Ureter (tissue), 1 donor: ENCODE data around the gene FGF8. TPM values are rescaled to one million over a fixed set of nuclear protein-coding genes. Genes with fewer than 3 reads are reported as not detected.

Experiments used
- DNase-seq: peaks from one replicate; pipeline ENCODE4 v3.0.0-alpha.2; 2020; ENCODE audit warnings: low spot score
- total RNA-seq: library from RNA; stranded (reverse); gene quantifications from one replicate; pipeline ENCODE4 v1.2.4, GENCODE V29; 2023
- donor health status: DM: yes; HTN: yes; CAD: no.

The FGF8 gene
- total RNA-seq, 1 donor from 2014 or later = not detected

- DNase-seq = no peak
Observed at GRCh38 chr10:101769541-101770180, 6.3 kb downstream of the FGF8 start.

GRCh38 chr10:101768791-101769170, 7.1 kb downstream of the FGF8 start:
- no peak for DNase-seq

DNA sequence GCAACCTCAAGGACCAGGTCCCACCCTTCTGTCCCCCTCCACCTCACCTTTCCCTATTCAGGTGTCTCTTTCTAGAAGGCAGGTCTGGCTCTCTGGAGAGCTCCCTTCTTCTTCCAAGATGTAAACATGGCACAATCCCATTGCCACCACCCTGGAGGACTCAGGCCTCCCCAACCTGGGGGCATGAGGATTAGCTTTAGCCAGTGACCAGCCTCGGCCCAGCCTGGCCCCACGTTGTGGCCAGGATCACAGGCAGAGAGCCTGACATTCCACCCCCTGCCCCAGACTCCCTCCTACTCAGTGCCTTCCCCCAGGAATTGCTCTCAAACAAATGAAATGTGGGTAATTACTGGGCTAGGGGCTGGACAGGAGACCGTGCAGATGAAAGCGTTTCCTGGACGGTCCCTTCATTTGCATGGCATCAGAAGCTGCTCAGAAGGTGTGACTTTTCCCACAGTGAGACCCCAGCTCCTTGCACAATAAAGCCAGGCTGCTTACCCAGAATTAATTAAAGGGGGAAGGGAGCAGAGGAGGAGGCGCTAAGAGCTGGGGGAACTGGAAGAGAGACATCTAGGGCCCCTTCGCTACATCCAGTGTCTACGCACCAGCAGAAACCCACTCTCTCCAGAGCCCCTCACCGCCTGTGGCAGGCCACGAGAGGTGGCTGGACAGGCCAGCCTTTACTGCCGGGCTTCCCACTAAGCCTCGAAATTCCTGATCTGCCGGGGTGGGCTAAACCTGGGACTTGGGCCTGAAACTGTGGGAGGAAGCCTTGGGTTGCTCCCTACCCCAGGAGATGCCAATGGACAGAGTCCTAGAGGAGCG, 7.7 kb downstream of the FGF8 start:
- no peak for DNase-seq

GRCh38 chr10:101767600-101767945, 8.3 kb downstream of the FGF8 start:
- no peak for DNase-seq

- no peak for DNase-seq
Observed at GRCh38 chr10:101766753-101767599, 8.9 kb downstream of the FGF8 start.

DNA sequence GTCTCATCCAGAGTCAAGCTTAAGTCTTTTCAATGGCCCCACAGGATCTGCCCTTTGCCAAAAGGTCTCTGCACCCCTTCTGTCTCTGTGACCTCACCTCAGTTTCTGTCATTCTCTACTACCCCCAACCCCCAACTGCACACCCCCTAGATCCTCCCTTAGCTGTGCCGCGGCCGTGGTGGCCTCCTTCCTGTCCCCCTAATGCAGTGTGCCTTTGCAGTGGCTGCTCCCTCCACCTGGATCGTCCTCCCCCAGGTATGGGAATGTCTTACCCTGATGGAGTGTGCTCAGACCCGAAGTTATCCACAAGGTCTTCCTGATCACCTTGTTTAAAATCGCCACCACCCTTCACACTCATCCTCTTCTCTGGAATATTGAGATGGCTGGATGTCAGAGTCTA, 9.6 kb downstream of the FGF8 start:
- DNase-seq = no peak

GRCh38 chr10:101763141-101763846, 12.6 kb downstream of the FGF8 start:
- DNase-seq = no peak

DNA sequence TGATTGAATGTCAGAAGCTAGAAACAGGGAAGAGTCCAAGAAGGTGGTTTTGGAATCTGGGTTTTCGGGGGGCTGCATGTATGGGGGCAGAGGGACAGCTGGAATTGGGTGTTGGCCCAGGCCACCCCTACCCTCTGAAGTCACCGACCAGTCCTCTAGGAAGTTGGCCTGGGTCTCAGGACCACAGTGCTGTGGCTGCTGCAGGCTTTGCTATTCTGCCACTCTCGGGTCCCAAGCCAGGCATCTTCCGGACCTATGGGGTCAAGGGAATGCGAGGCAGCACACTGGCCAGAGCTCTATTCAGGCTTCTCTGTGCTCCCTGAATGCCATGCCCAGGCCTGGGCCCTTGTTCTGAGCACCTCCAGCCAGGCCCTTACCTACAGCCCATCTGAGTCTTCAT, 13.2 kb downstream of the FGF8 start:
- no peak for DNase-seq

DNA sequence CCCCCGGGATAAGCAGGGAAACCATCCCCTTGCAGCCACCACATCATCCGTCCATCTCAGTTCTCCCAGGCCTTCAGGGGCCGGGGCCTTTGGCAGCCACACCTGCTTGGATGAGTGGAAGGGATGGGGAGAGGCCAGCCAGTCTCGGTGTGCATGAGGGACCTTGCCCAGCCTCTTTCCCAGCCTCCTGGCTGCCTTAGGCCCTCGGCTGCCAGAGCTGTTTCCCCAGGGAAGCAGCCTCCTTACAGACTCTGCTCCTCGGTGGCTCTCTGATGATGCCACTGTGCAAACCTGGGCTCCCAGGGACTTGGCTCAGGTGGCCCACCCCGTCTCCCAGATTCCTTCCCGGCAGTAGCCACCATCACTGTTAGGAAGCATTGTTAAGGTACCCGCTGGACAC, 14.7 kb downstream of the FGF8 start:
- DNase-seq = no peak

DNA sequence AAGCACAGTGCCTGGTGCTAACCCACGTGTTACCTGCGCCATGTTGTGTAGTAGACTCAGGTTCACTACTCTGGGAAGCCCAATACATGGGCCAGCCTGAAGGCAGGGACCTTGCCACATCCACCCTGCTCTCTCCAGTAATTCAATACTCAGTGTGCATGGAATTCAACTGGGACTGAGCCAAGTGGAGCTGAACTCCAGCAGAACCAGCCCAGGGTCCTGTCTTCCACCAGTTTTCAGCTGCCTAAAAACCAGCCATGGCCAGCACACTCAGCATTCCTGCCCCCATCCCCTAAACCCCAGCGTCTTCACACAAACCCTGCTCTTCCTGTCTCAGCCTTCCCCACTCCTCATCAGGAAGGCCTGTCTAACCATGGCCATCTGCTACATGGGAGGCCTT, 15.4 kb downstream of the FGF8 start:
- no peak for DNase-seq

DNA sequence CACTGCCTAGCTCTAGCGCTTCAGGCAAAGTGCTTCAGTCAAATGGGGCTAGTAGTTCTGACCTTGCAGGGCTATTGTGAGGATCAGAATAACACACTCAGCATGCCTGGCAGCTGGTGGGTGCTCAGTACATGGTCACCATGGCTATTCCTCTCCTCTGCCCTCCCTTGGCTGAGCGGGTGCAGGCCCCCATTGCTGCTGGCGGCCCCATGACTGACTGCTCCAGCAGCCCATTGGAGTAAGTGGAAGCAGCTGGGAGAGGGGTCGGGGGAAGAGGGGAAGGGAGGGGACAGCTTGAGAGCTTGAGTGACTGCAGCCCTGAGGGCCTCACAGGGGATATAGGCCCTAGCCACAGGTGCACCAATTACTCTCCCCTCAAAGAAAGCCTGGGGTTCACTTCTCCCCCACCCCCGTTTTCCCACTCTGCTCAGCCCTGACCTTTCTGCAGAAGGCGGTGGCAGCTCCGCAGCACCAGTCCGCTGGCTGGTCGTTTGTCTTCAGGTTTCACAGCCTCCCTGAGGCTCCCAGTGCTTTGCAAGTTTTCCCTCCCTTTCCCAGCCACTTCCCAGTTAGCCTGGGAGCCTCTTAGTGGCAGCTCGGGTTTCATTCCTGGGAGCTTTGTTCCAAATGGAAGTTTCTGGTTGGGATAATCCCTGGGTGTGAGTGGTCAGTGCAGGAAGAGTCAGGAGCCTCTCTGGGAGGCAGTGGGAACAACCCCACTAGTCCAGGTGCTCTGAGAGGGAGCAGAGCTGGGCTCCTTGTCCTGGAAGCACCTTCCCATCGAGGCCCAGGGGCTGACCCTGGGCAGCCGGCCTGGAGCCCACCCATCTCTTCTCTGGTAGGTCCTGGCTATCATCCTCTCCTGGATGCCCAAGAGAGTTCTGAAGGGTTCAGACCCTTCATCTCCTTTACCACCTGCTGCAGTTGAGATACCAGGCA, 16.3 kb downstream of the FGF8 start:
- no peak for DNase-seq

DNA sequence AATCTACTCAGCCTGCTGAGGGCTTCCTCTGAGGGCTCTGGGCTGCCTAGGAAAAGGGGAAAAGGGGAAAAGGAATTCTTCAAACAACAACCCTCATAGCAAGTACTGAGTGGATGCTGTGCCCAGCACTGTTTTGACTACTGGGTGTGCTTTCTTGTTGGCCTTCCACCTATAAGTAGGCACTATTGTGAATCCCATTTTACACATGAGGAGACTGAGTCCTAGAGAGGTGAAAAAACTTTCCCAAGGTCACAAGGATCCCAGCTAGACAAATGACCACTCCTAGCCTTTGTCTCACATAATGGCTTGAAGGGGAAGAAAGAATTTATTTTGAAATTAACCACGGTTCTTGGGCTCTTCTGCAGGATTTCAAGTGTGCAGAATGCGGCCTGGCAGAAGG, 17.1 kb downstream of the FGF8 start:
- DNase-seq = no peak

DNA sequence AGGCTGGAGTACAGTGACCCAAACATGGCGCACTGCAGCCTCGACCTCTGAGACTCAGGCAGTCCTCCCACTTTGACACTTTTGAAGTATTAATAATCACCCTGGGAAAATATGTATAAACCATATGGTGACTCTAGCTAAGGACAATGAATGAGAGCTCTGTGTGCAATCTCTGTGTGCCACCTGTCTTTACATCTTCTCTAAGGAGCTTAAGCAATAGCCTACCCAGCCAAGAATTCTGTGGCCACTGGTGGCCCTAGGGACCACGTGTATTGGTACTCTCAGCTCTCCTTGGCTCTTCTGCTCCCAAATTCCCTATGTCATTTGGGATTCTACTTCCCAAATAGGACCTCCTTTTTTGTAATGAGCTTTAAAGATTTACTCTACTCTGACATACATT, 23.7 kb downstream of the FGF8 start:
- no peak for DNase-seq

GRCh38 chr10:101749047-101750016, 26.6 kb downstream of the FGF8 start:
- no peak for DNase-seq

DNA sequence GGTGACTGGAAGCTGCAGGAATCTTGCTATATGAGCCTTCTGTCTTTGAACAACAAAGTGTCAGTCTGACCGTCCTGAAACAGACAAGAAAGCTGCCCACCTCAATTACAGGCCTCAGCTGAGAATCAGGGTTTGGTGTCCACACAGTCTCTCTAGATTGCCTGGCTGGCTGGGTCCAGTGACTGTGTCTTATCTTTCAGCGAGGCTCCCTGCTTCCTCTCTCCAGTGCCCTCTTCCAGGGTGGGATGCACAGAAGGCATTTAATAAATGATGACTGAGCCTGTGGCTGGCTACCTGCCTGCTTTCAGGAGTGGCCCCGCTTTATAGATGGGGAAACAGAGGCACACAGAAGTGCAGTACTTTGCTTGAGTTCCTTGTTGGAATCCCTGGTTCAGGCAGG, 27.4 kb downstream of the FGF8 start:
- DNase-seq = no peak

DNA sequence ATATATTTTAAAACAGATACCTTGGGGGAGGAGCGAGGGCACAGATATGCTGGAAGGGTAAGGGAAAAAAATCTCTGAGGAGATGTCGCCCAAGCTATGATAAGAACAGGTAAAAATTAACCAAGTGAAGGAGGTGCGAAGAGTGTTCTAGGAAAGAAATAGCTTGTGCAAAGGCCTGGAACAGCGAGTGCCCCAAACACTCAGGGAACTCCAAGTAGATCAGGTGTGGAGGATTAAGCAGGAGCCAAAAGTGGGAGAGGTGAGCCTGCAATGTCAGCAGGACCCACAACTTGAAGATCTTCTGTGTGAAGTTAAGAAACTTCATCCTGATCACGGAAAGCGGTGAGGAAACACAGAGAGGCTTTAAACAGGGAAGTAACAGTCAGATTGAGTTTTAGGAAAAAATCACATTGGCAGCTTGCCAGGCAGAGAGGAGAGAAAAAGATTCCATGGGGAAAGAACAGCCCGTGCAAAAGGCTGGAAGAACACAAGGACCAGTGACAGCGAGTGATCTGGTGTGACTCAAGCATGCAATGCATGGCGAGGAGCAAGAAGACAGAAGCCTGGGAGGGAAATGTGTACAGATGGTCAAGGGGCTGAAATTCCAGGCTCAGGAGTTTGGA, 30.7 kb downstream of the FGF8 start:
- DNase-seq = no peak

DNA sequence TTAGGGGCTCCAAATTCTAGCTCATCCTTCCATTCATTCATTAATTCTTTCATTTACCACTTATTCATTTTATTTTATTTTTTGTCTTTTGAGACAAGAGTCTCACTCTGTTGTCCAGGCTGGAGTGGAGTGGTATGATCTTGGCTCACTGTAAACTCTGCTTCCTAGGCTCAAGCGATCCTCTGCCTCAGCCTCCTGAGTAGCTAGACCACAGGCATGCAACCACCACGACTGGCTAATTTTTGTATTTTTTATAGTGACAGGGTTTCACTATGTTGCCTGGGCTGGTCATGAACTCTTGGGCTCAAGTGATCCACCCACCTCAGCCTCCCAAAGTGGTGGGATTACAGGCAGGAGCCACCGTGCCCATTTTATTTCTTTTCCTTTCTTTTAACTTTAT, 31.6 kb downstream of the FGF8 start:
- no peak for DNase-seq

GRCh38 chr10:101741938-101742337, 34.0 kb downstream of the FGF8 start:
- DNase-seq = no peak

DNA sequence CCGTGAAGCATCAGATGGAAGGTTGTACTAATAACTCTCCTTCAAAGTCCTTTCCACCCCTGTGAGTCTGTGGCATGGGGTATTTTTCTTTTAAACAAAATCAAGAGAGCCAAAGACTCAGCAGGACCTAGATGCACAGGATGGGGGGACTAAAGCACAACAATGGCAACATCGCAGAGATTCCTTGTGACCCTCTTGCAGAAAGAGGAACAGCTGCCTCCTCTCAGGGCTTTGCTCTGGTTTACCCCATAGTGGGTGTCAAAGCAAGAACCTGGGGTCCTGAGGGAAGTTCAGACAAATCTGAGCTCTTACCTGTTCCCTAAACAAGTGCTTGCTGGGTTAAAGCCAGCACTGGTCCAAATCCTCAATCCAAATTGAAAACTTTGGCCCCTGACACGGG, 39.2 kb downstream of the FGF8 start:
- DNase-seq = no peak
